D721Med (cell line): ENCODE results near the gene SHH.

Experiments used
- DNase-seq: peaks from one replicate; pipeline ENCODE4 v3.0.0; 2011; ENCODE audit warnings: low spot score; ENCODE audit not compliant: insufficient read length
- FAIRE-seq: peaks from 2 replicates; lab custom pipeline; 2011; peaks lifted over from hg19 to GRCh38; lab: Jason Lieb, UNC
- TF ChIP-seq, protein P1 (sequence below): IDR thresholded peaks from 2 replicates; pipeline ENCODE4 v1.5.1; 2012; ENCODE audit warnings: mild to moderate bottlenecking, control low read depth; ENCODE audit not compliant: insufficient read depth; ENCODE audit errors: missing control alignments

Gene SHH

DNA sequence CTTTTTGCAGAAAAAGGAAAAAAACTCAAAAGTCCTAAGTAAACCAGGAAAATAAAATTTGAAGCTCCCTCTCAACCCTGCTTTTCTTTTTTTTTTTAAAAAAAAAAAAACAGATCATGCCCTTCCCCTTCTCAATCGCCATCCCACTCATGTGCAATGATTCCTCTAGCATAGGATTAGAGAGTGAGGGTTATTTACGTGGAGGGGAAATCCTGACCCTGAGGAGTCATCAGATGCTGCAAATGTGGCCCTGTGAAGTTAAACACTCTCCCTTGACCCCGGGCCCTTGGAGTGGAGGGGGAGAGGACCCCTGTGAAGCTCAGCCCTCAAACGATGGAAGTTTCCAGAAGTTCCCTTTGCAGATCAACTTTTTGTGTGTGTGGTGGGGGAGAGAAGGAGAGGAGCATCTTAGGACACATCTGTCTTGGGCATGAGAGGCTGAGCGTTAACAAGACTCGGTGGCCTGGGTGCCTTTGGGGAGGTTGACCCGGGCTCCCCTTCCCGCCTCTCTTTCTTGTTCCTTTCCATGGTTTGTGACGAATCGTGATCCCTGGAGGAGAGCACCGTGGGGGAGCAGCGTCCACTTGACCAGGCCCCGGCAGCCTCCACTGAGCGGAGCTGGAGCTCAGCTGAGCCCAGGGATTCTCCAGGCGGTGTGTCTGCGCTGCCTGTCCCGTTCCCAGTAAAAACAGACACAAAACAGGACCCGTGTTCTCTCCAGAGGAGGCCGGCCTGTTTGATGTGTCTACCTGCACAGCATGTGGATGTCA lies 1.5 kb upstream of the SHH start:
- TF ChIP-seq, protein P1, sequence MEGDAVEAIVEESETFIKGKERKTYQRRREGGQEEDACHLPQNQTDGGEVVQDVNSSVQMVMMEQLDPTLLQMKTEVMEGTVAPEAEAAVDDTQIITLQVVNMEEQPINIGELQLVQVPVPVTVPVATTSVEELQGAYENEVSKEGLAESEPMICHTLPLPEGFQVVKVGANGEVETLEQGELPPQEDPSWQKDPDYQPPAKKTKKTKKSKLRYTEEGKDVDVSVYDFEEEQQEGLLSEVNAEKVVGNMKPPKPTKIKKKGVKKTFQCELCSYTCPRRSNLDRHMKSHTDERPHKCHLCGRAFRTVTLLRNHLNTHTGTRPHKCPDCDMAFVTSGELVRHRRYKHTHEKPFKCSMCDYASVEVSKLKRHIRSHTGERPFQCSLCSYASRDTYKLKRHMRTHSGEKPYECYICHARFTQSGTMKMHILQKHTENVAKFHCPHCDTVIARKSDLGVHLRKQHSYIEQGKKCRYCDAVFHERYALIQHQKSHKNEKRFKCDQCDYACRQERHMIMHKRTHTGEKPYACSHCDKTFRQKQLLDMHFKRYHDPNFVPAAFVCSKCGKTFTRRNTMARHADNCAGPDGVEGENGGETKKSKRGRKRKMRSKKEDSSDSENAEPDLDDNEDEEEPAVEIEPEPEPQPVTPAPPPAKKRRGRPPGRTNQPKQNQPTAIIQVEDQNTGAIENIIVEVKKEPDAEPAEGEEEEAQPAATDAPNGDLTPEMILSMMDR = no peak
- DNase-seq (no peak), FAIRE-seq (no peak)

DNA sequence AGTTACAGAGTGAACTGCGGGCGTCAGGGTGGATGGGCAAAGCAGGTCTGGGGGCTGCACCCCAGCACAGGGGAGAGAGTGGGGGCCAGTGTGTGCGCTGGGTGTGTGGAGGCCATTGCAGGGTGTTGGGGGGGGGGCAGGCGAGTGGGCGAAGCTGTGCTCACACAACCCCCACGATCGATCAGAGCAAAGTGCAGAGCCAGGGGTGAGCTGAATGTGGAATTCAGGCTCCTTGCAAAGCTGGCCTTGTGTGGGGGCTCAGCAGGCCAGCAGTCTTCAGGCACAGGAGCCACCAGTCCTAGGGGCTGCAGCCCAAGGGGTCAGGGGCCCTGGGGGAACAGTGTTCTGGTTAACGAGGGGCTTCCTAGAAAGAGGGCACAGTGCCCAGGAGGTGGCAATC lies 862 bp upstream of the SHH start:
- TF ChIP-seq, protein P1 = no peak
- no peak for FAIRE-seq
- DNase-seq = no peak

DNA sequence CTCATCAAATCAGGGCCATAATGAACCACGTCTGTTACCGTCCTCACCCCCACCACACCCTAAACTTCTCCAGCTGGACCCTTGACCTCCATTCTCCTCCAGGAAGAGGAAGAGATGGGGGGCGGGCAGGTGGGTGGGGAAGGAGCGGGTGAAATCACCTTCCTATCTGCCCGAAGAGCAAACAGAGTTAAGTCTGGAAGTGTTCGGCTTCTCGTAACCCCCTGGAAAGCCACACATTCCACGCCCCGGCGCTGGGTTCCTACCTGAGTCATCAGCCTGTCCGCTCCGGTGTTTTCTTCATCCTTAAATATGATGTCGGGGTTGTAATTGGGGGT lies 736 bp downstream of the SHH start:
- DNase-seq = no peak
- no peak for FAIRE-seq
- TF ChIP-seq, protein P1 = no peak

DNA sequence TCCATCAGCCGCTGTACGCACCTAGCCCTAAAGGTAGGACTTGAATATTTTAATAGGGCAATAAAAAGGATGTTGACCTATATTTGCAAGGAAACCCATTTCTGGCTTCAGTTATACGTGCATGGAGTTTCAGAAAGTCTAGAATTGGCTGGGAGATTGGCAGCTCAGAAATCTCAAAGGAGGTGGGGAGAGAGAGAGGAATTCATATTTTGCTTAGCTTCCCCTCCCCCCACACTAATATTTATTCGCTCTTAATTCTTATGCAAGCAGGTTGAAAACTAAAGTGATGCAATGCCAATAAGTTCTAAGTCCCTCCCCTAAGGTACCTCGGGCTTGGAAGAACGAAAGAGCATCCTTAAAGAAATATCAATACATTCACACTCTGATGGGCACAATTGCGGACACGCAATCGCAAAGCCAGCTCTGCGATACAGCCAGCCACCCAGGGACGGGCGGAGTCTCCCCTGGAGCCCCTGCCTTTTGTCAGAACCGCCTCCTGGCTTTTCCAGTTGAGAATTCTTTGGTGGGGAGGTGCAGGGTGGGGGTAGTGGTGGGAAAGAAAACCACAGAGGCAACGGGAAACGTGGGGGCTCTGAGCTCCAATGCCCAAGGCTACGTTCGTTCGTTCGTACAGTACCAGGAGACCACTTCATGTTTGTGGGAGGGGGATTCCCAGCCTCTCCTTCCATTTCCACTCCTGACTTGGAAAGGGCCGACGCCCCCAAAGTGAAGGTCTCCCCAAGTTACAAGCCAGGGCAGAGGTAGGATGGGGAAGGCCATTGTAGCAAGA lies 1.3 kb downstream of the SHH start:
- DNase-seq (no peak), FAIRE-seq (no peak)
- TF ChIP-seq, protein P1 = no peak

DNA sequence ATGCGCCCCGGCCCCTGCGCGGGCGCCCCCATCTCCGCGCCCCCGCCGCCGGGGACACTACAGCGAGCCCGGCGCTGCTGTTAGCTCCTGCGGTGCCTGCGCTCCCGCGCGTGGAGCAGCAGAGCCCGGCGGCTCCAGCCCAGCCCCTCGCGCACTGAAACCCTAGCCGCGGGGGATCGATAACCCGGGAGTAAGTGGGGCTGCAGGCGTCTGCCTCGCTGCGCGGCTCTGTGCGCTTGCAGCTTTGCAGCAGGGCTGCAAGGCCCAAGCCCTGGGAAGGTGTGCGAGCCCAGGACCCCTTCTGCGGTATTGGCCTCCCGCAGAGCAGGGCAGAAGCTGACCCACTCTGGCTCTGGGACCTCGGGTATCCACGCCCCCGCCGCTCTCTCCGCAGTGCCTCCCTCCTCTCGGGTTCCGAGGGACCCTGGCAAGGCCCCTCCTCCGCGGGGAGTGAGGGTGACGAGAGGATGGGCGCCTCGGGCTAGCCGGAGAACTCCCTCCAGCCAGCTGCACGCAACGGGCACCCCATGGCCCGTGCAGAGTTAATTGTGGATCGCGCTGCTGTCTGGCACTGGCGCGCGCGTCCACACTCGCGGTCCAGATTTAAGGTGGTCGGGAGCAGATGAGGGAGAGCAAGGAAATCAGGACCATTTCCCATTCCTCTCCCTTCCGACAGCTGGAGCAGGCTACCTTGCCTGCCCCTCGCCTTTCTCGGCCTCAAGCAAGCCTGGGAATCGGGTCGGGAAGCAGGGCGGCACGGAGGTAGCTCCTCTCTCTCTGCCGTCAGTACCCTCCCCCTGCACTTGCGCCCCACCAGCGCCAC lies 2.1 kb downstream of the SHH start:
- TF ChIP-seq, protein P1 = no peak
- DNase-seq (no peak), FAIRE-seq (no peak)

DNA sequence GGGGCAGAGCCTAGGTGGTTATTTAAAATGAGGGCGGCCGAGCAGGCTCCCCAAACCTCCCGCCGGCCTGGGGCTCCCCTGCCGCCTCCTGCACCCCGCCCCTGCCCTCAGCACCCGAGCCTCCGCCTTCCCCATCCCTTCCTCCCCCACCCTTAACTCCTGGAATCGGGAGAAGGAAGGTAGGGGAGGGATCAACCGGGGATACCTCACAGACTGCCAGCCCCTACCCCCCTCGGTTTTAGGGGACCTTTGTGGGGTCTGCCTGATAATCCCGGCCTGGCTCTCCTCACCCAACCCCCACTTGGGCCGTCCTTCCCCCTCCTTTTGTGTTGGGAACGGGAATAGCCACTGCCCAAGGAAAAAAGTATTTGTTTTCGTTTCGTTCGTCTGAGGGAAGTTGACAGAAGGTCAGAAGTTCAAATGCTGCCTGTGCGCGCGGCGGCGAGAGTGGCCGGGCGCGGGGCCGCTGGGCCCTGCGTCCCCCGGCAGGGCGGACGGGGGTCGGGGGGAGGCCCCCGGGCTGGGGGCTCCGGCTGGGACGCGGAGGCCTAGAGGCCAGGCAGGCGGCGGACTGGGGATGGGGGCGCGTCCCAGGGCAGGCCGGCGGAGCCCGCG lies 2.8 kb downstream of the SHH start:
- TF ChIP-seq, protein P1 = no peak
- FAIRE-seq = no peak

More for the DNA sequence above, 2.8 kb downstream of the SHH start:
- DNase-seq = no peak
